Esophagus muscularis mucosa (tissue), 4 donors: ENCODE data around the gene ENTREP3. TPM values are rescaled to one million over a fixed set of nuclear protein-coding genes. Genes with fewer than 3 reads are reported as not detected.
A peak's percentile ranks its signal among the peaks of the same experiment; 100 is the strongest.

Source experiments
- DNase-seq: peaks from one replicate; pipeline ENCODE4 v3.0.0-alpha.2; 2017; ENCODE audit errors: extremely low spot score
- H3K27ac ChIP-seq, 4 donors: fragments of 200-600 bp; sonication (generic); replicated peaks in 1 of 4; 1 replicate in 3 of 4; 2 replicates in 1 of 4; pipeline ENCODE4 v1.5.1; 2016 to 2019; ENCODE audit warnings: mild to moderate bottlenecking in 1 of 4
- H3K27me3 ChIP-seq, 4 donors: fragments of 200-600 bp; sonication (generic); one replicate each; pipeline versions ENCODE4 v1.5.1 to v1.6.0; 2016 to 2019
- H3K36me3 ChIP-seq, 4 donors: fragments of 200-600 bp; sonication (generic); one replicate each; pipeline ENCODE4 v1.5.1; 2016 to 2019
- H3K4me1 ChIP-seq, 4 donors: fragments of 200-600 bp; sonication (generic); one replicate each; pipeline ENCODE4 v1.5.1; 2016 to 2019
- H3K4me3 ChIP-seq, 4 donors: fragments of 200-600 bp; sonication (generic); 1 replicate in 2 of 4; 2 replicates in 2 of 4; pipeline ENCODE4 v1.5.1; 2016 to 2019; ENCODE audit warnings: mild to moderate bottlenecking in 4 of 4, moderate library complexity in 1 of 4
- H3K9me3 ChIP-seq, 4 donors: fragments of 200-600 bp; sonication (generic); 1 replicate in 3 of 4; 2 replicates in 1 of 4; pipeline ENCODE4 v1.5.1; 2016 to 2019
- EP300 ChIP-seq: sonication (generic); formaldehyde crosslinking; IDR thresholded peaks from one replicate; pipeline ENCODE4 v1.6.1; 2017; ENCODE audit warnings: antibody characterized with exemption
- POLR2A ChIP-seq: fragments of 450-650 bp; IDR thresholded peaks from one replicate; pipeline ENCODE4 v1.6.1; 2017; ENCODE audit warnings: antibody characterized with exemption, moderate library complexity, mild to moderate bottlenecking, low read depth
- POLR2AphosphoS5 ChIP-seq, 2 donors: sonication (generic); formaldehyde crosslinking; IDR thresholded peaks; one replicate each; pipeline ENCODE4 v1.6.1; 2017; ENCODE audit warnings: antibody characterized with exemption in 2 of 2
- WGBS: methylation state at CpG from one replicate; pipeline ENCODE4 v1.1.5; 2018; 5-methylcytosine and 5-hydroxymethylcytosine counted together
- intact Hi-C: fragments of 100-400 bp; cut with DNase I; formaldehyde crosslinking; loops from one replicate; pipeline ENCODE4 v1.15.1; 2023
- total RNA-seq, 4 donors: library from RNA; depleted of rRNA; stranded (reverse); fragments of >200 nt; gene quantifications; one replicate each; pipeline versions ENCODE4 v1.1.0 to v1.2.1, GENCODE V29; 2016
- TF ChIP-seq, protein P1 (sequence below), 3 experiments: fragments of 200-600 bp in 2 of 3; fragments of 450-650 bp in 1 of 3; sonication (generic) in 2 of 3; IDR thresholded peaks; one replicate each; pipeline ENCODE4 v1.5.1; 2017 to 2019; ENCODE audit warnings: antibody characterized with exemption in 3 of 3, mild to moderate bottlenecking in 2 of 3, moderate library complexity in 1 of 3

Gene ENTREP3
- total RNA-seq: 10 to 100 TPM; 15.1 to 38.7 (median 22.6) TPM

DNA sequence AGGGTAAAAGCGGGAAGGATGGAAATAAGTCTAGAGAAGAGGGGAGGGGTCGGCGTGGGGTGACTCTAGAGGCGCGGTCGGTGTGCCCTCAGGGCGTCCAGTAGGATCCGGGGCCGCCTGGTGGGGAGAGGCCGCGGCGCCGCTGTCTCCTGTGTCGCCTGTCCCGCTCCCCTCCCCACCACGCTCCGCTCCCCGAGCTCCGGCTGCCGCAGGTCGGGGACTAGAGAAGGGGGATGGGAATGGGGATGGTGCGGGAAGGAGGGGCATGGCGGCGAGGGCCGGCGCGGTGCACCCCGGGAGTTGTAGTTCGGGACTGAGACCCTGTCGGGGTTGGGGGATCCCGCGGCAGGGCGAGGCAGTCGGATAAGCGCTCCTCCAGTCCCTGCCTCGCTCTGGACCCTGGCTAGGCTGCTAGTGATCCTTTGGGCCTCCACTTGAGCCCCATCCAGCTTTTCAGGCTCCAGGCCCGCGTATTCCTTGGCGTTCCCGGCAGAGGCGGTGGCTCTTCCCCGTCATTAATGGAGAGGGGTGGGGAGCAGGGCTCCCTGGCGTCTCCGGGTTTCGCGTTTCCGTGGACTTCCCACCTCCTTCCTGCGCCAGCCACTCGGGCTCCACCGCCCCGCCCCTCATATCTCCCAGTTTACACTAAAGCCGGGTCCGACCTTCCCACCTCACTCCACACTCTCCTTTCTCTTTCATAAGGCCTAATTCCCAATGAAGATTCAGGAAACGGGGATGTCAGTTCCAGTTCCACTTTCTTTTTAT lies at the start of gene ENTREP3:
TSS of gene ENTREP3 (minus strand) at position 241 of the 765 bp plus-strand sequence. CDS start 606 bp downstream, outside the sequence.
- Histone ChIP-seq H3K27ac (peak within 1 kb of the TSS; percentile 97 to 98 (median 98)), H3K27me3 (no peaks in the 10 kb centered on the region), H3K36me3 (peaks cover 13 to 41% (median 33%) of the 10 kb centered on the region in 4 donors), H3K4me3 (peak within 1 kb of the TSS; percentile 94 to 97 (median 96)), H3K9me3 (no peaks in the 10 kb centered on the region), H3K4me1 (peaks cover 28 to 63% (median 46%) of the 10 kb centered on the region in 4 donors)
- intact Hi-C loops: no loop called here
- TF ChIP-seq, protein P1, sequence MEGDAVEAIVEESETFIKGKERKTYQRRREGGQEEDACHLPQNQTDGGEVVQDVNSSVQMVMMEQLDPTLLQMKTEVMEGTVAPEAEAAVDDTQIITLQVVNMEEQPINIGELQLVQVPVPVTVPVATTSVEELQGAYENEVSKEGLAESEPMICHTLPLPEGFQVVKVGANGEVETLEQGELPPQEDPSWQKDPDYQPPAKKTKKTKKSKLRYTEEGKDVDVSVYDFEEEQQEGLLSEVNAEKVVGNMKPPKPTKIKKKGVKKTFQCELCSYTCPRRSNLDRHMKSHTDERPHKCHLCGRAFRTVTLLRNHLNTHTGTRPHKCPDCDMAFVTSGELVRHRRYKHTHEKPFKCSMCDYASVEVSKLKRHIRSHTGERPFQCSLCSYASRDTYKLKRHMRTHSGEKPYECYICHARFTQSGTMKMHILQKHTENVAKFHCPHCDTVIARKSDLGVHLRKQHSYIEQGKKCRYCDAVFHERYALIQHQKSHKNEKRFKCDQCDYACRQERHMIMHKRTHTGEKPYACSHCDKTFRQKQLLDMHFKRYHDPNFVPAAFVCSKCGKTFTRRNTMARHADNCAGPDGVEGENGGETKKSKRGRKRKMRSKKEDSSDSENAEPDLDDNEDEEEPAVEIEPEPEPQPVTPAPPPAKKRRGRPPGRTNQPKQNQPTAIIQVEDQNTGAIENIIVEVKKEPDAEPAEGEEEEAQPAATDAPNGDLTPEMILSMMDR (IDR thresholded peaks at IDR 0.05): peak in 1 of 3 experiments; percentile 18
- TF ChIP-seq POLR2A (peak; percentile 34), EP300 (no peak), POLR2AphosphoS5 (IDR thresholded peaks at IDR 0.05) (peak; percentile 85 to 94)
- DNase-seq: peak; percentile 95
- WGBS: 4% methylated on average over 23 of the region's 54 CpGs

GRCh38 chr1:155304558-155305063 lies 49.3 kb upstream of the ENTREP3 start:
- H3K36me3 ChIP-seq: no peaks in the 10 kb centered on the region
- WGBS: 80% methylated on average over 11 of the region's 11 CpGs
- H3K27me3 ChIP-seq: no peaks in the 10 kb centered on the region
- H3K9me3 ChIP-seq: no peaks in the 10 kb centered on the region
- H3K27ac ChIP-seq: no peak overlapping the region
- no peak for DNase-seq
- peaks cover 4 to 15% (median 13%) of the 10 kb centered on the region in 4 donors for H3K4me1 ChIP-seq
- no peak overlapping the region for H3K4me3 ChIP-seq
- TF ChIP-seq POLR2A (no peak), POLR2AphosphoS5 (IDR thresholded peaks at IDR 0.05) (no peak), EP300 (no peak)
- TF ChIP-seq, protein P1 (IDR thresholded peaks at IDR 0.05): no peak
- intact Hi-C loops: no loop called here

DNA sequence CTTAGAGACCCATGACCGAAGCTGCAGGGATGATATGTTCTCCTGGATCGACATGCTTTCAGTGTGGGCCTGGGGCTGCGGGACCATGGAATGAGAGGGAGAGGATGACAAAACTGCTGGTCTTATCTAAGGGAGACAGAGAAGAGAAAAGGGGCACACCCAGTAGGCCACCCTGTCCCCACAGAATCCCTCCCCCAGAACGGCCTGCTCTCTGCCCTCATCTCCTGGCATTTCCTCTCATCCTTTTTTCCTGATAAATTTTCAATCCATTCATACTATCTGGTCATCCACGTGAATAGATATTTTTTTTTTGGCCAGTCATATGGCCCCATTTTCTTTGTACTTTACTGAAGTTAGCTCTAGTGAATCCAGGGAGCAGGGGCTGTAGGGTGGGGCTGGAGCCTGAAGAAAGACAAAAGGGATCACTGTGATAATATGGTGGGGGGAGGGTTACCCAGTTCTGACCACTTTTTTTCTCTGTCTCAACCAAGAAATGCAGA lies 46.1 kb upstream of the ENTREP3 start, which contains the start of gene PKLR:
TSS of gene PKLR (minus strand) at position 97 of the 500 bp plus-strand sequence. CDS start at position 54, 43 bp downstream.
- TF ChIP-seq, protein P1 (IDR thresholded peaks at IDR 0.05): no peak
- TF ChIP-seq POLR2A (no peak), POLR2AphosphoS5 (IDR thresholded peaks at IDR 0.05) (no peak), EP300 (no peak)
- Histone ChIP-seq H3K4me3 (no peak within 1 kb of the TSS), H3K27me3 (peaks cover 0 to 20% (median 0%) of the 10 kb centered on the region in 4 donors), H3K9me3 (no peaks in the 10 kb centered on the region), H3K4me1 (no peaks in the 10 kb centered on the region), H3K36me3 (no peaks in the 10 kb centered on the region), H3K27ac (no peak within 1 kb of the TSS)
- no peak for DNase-seq
- 88% methylated on average over 5 of the region's 5 CpGs for WGBS
- intact Hi-C loops: no loop called here

- Histone ChIP-seq H3K4me1 (peaks cover 0 to 1% (median under 1%) of the 10 kb centered on the region in 4 donors), H3K27ac (no peak overlapping the region), H3K36me3 (no peaks in the 10 kb centered on the region), H3K27me3 (peaks cover 0 to 26% (median 1%) of the 10 kb centered on the region in 4 donors), H3K9me3 (no peaks in the 10 kb centered on the region), H3K4me3 (no peak overlapping the region)
- WGBS: 86% methylated on average over 9 of the region's 9 CpGs
- TF ChIP-seq EP300 (no peak), POLR2AphosphoS5 (IDR thresholded peaks at IDR 0.05) (no peak), POLR2A (no peak)
- TF ChIP-seq, protein P1 (IDR thresholded peaks at IDR 0.05): no peak
- no peak for DNase-seq
- intact Hi-C loops: no loop called here
Observed at GRCh38 chr1:155300553-155301329, 45.5 kb upstream of the ENTREP3 start.
